Vagina (tissue), 2 donors: ENCODE measurements around the gene BAG1.

Experiments used
- CTCF ChIP-seq, 3 experiments: fragments of 450-650 bp in 2 of 3; fragments of 200-600 bp in 1 of 3; sonication (generic) in 1 of 3; IDR thresholded peaks; one replicate each; pipeline ENCODE4 v1.5.1; 2017 to 2019; ENCODE audit warnings: antibody characterized with exemption in 3 of 3, mild to moderate bottlenecking in 2 of 3, moderate library complexity in 2 of 3
- POLR2A ChIP-seq, 2 donors: fragments of 450-650 bp; IDR thresholded peaks; one replicate each; pipeline ENCODE4 v1.6.1; 2017; ENCODE audit warnings: antibody characterized with exemption in 2 of 2, mild to moderate bottlenecking in 2 of 2, moderate library complexity in 2 of 2
- POLR2AphosphoS5 ChIP-seq, 2 donors: sonication (generic); formaldehyde crosslinking; IDR thresholded peaks; one replicate each; pipeline ENCODE4 v1.9.0; 2017; ENCODE audit warnings: antibody characterized with exemption in 2 of 2, mild to moderate bottlenecking in 2 of 2, low read depth in 1 of 2; ENCODE audit not compliant: insufficient read depth in 1 of 2

DNA sequence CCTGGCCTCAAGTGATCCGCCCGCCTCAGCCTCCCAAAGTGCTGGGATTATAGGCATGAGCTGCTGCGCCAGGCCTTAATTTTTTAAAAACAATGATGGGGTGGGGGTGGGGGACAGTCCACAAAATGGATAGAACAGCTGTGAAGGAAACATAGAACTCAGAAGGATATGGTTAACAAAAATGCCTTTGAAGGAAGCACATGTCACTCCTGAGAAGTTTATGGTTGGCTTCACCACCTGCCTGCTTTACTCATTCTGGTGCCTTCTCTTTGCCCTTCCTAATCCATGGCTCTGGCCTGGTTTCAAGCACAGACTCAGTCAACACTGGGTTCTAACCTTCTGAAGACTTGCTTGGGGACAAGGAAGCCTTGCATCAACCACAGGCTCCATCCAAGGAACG lies 10.3 kb downstream of the BAG1 start:
- TF ChIP-seq POLR2A (IDR thresholded peaks at IDR 0.05) (no peak), CTCF (IDR thresholded peaks at IDR 0.05) (no peak), POLR2AphosphoS5 (IDR thresholded peaks at IDR 0.05; ENCODE audit: insufficient read depth in 1 of 2, low read depth in 1 of 2) (no peak)
